ENCODE data around the gene ZER1. TPM values are rescaled to one million over a fixed set of nuclear protein-coding genes. Genes with fewer than 3 reads are reported as not detected.

Gene ZER1
- total RNA-seq, 1 donor from 2014 or later, result 33.8 TPM

DNA sequence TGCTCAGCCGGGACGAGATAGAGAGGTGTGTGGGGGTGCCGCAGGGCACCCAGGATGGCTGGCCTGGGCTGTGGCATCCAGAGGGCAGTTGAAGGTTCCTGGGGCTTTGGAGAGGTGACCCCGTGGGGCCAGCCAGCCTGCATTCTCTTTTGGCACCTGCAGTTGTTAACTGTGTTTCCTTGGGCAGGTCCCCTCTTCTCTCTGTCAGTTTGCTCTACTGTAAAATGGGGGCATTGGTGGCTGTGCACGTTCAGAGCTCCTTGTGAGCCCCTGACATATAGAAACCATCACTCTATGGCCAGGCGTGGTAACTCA, 56.3 kb downstream of the ZER1 start:
- H3K9me3 Mint-ChIP-seq (ENCODE audit: low read depth), result no peaks in the 10 kb centered on the region
- H3K4me1 Mint-ChIP-seq (ENCODE audit: low read depth), result no peaks in the 10 kb centered on the region
- peak; percentile 58 for DNase-seq (ENCODE audit: low spot score)
- no peak overlapping the region for H3K4me3 Mint-ChIP-seq (ENCODE audit: unreplicated experiment)
- H3K36me3 Mint-ChIP-seq (ENCODE audit: low read depth), result no peaks in the 10 kb centered on the region
- no peaks in the 10 kb centered on the region for H3K27me3 Mint-ChIP-seq (ENCODE audit: low read depth)
- TF ChIP-seq, protein P1, sequence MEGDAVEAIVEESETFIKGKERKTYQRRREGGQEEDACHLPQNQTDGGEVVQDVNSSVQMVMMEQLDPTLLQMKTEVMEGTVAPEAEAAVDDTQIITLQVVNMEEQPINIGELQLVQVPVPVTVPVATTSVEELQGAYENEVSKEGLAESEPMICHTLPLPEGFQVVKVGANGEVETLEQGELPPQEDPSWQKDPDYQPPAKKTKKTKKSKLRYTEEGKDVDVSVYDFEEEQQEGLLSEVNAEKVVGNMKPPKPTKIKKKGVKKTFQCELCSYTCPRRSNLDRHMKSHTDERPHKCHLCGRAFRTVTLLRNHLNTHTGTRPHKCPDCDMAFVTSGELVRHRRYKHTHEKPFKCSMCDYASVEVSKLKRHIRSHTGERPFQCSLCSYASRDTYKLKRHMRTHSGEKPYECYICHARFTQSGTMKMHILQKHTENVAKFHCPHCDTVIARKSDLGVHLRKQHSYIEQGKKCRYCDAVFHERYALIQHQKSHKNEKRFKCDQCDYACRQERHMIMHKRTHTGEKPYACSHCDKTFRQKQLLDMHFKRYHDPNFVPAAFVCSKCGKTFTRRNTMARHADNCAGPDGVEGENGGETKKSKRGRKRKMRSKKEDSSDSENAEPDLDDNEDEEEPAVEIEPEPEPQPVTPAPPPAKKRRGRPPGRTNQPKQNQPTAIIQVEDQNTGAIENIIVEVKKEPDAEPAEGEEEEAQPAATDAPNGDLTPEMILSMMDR (IDR thresholded peaks at IDR 0.05), result no peak
- no peak overlapping the region for H3K27ac Mint-ChIP-seq (ENCODE audit: unreplicated experiment)

DNA sequence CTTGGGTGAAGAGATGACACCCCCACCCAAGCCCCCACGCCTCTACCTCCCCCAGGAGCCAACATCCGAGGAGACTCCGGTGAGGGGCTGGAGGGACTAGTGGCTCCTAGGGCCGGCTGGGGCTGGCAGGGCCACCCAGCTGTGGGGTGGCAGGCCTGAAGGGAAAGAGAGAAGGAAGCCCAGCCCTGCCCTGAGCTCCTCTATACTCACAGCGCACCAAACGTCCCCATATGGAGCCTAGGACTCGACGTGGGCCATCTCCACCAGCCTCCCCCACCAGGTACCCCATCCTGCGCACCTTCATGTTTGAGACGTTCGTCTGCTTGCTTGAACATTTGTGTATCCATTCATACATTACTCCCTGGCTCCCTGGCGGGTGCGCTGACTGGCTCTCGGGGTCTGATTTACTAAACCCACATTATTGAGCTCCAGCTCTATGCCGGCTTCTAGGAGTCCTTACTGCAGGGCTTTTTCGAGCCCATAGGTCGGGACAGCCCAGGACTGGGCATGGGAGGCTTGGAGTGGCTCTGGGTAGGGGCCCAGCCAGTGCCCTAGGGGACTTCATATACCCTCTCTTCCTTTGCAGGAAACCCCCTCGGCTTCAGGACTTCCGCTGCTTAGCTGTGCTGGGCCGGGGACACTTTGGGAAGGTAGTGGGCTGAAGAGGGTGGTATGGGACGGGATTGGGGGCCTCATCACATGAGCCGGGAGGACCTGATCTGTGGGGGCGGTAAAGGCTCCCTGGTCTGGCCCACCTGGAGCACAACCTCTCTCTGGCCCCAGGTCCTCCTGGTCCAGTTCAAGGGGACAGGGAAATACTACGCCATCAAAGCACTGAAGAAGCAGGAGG, 56.9 kb downstream of the ZER1 start:
- Mint-ChIP-seq H3K4me1 (ENCODE audit: low read depth) (no peaks in the 10 kb centered on the region), H3K27me3 (ENCODE audit: low read depth) (no peaks in the 10 kb centered on the region), H3K27ac (ENCODE audit: unreplicated experiment) (no peak overlapping the region), H3K4me3 (ENCODE audit: unreplicated experiment) (no peak overlapping the region), H3K9me3 (ENCODE audit: low read depth) (no peaks in the 10 kb centered on the region), H3K36me3 (ENCODE audit: low read depth) (no peaks in the 10 kb centered on the region)
- DNase-seq (ENCODE audit: low spot score), result peak; percentile 68
- TF ChIP-seq, protein P1 (IDR thresholded peaks at IDR 0.05), result no peak

DNA sequence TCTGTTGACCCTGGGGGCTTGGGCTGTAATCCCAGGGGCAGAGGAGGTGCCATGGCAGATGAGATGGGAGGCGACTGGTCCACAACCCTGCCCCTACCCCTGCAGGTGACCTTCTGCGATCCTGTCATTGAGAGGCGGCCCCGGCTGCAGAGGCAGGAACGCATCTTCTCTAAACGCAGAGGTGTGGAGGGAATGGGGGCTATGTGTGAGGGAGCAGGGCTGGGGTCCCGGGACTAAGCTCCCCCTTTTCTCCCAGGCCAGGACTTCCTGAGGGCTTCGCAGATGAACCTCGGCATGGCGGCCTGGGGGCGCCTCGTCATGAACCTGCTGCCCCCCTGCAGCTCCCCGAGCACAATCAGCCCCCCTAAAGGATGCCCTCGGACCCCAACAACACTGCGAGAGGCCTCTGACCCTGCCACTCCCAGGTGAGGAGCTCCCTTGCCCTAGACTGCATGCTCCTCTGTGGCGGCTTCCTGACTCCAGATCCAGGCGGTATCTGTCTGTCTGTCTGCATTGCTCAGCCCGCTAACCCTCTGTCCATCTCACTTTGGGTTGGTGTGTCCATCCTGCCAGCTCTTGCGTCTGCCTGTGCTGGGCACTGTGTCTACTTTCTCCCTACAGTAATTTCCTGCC, 57.7 kb downstream of the ZER1 start:
- no peaks in the 10 kb centered on the region for H3K4me1 Mint-ChIP-seq (ENCODE audit: low read depth)
- H3K9me3 Mint-ChIP-seq (ENCODE audit: low read depth), result no peaks in the 10 kb centered on the region
- H3K27ac Mint-ChIP-seq (ENCODE audit: unreplicated experiment), result no peak overlapping the region
- DNase-seq (ENCODE audit: low spot score), result peak; percentile 56
- no peaks in the 10 kb centered on the region for H3K27me3 Mint-ChIP-seq (ENCODE audit: low read depth)
- TF ChIP-seq, protein P1 (IDR thresholded peaks at IDR 0.05), result no peak
- H3K36me3 Mint-ChIP-seq (ENCODE audit: low read depth), result no peaks in the 10 kb centered on the region
- H3K4me3 Mint-ChIP-seq (ENCODE audit: unreplicated experiment), result no peak overlapping the region

DNA sequence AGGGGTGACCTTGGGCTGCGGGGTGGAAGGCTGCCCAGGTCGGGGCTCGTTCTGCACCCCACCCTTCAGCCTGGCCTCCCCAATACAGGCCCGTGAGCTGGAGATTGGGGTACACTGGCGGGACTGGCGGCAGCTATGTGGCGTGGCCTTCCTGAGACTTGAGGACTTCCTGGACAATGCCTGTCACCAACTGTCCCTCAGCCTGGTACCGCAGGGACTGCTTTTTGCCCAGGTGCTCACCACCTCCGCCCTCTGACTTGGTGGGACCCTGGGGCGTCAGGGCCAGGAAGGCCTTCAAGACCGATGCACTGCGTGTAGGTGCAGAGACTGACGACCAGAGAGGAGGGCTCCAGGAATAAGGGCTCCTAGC, 58.3 kb downstream of the ZER1 start:
- peak; percentile 72 for DNase-seq (ENCODE audit: low spot score)
- Mint-ChIP-seq H3K9me3 (ENCODE audit: low read depth) (no peaks in the 10 kb centered on the region), H3K4me1 (ENCODE audit: low read depth) (no peaks in the 10 kb centered on the region)

More for the DNA sequence above, 58.3 kb downstream of the ZER1 start:
- H3K4me3 Mint-ChIP-seq (ENCODE audit: unreplicated experiment), result no peak overlapping the region
- TF ChIP-seq, protein P1 (IDR thresholded peaks at IDR 0.05), result no peak
- no peaks in the 10 kb centered on the region for H3K27me3 Mint-ChIP-seq (ENCODE audit: low read depth)
- no peaks in the 10 kb centered on the region for H3K36me3 Mint-ChIP-seq (ENCODE audit: low read depth)
- H3K27ac Mint-ChIP-seq (ENCODE audit: unreplicated experiment), result no peak overlapping the region
